Left ventricle myocardium inferior (tissue), 1 donor: ENCODE data around the gene DROSHA. TPM values are rescaled to one million over a fixed set of nuclear protein-coding genes. Genes with fewer than 3 reads are reported as not detected.

ENCODE experiments used
- DNase-seq: peaks from one replicate; pipeline ENCODE4 v3.0.0-alpha.2; 2020
- H3K27ac ChIP-seq: fragments of 200-600 bp; replicated peaks from 2 replicates; pipeline ENCODE4 v1.8.0; 2021
- H3K27me3 ChIP-seq: fragments of 200-600 bp; 2 replicates; pipeline ENCODE4 v1.8.0; 2021; ENCODE audit warnings: low read depth
- H3K36me3 ChIP-seq: fragments of 200-600 bp; 2 replicates; pipeline ENCODE4 v1.8.0; 2021
- H3K4me1 ChIP-seq: fragments of 200-600 bp; 2 replicates; pipeline ENCODE4 v1.8.0; 2021
- H3K4me3 ChIP-seq: fragments of 200-600 bp; 2 replicates; pipeline ENCODE4 v1.8.0; 2021; ENCODE audit warnings: mild to moderate bottlenecking, moderate library complexity
- H3K9me3 ChIP-seq: fragments of 200-600 bp; replicated peaks from 2 replicates; pipeline ENCODE4 v1.8.0; 2021
- CTCF ChIP-seq: fragments of 200-600 bp; IDR thresholded peaks from 2 replicates; pipeline ENCODE4 v1.8.0; 2021; ENCODE audit warnings: antibody characterized with exemption, mild to moderate bottlenecking, borderline replicate concordance
- intact Hi-C: fragments of 100-400 bp; cut with micrococcal nuclease; formaldehyde crosslinking; loops from one replicate; pipeline ENCODE4 v1.11.0; 2022
- total RNA-seq: library from RNA; stranded (reverse); fragmentation: NEBNext Ultra II Directional; extraction: Animal tissue kit (Norgen Biotek cat#: 25700); gene quantifications from one replicate; pipeline ENCODE4 v1.2.1, GENCODE V29; 2021
- donor health status: DM: no; HTN: yes; CAD: no; lungs with severe emphysema.

Gene DROSHA
- total RNA-seq, 1 donor from 2014 or later: 36.5 TPM

- Histone ChIP-seq H3K9me3 (no peaks in the 10 kb centered on the region), H3K27ac (no peak overlapping the region), H3K36me3 (peaks cover 42% of the 10 kb centered on the region), H3K4me3 (no peak overlapping the region), H3K27me3 (no peaks in the 10 kb centered on the region), H3K4me1 (no peaks in the 10 kb centered on the region)
- DNase-seq: no peak
- TF ChIP-seq CTCF: no peak
- intact Hi-C loops: no loop called here
Measured at GRCh38 chr5:31469466-31469865, 62.4 kb downstream of the DROSHA start.

- no peak for TF ChIP-seq CTCF
- Histone ChIP-seq H3K4me1 (no peaks in the 10 kb centered on the region), H3K36me3 (peaks cover 78% of the 10 kb centered on the region), H3K27me3 (no peaks in the 10 kb centered on the region), H3K9me3 (no peaks in the 10 kb centered on the region), H3K27ac (no peak overlapping the region), H3K4me3 (no peak overlapping the region)
- no peak for DNase-seq
- intact Hi-C loops: no loop called here
Measured at GRCh38 chr5:31465291-31465690, 66.6 kb downstream of the DROSHA start.

GRCh38 chr5:31464081-31464480, 67.8 kb downstream of the DROSHA start:
- intact Hi-C loops: no loop called here
- Histone ChIP-seq H3K9me3 (no peaks in the 10 kb centered on the region), H3K4me3 (no peak overlapping the region), H3K27ac (no peak overlapping the region), H3K27me3 (no peaks in the 10 kb centered on the region), H3K36me3 (peaks cover 90% of the 10 kb centered on the region), H3K4me1 (no peaks in the 10 kb centered on the region)
- TF ChIP-seq CTCF: no peak
- DNase-seq: no peak

GRCh38 chr5:31463351-31463750, 68.5 kb downstream of the DROSHA start:
- intact Hi-C loops: no loop called here
- Histone ChIP-seq H3K27ac (no peak overlapping the region), H3K27me3 (no peaks in the 10 kb centered on the region), H3K4me3 (no peak overlapping the region), H3K9me3 (no peaks in the 10 kb centered on the region), H3K4me1 (no peaks in the 10 kb centered on the region), H3K36me3 (peaks cover 98% of the 10 kb centered on the region)
- no peak for TF ChIP-seq CTCF
- DNase-seq: no peak

GRCh38 chr5:31459594-31459993, 72.3 kb downstream of the DROSHA start:
- H3K9me3 ChIP-seq: peaks cover 15% of the 10 kb centered on the region
- no peaks in the 10 kb centered on the region for H3K4me1 ChIP-seq
- no peak overlapping the region for H3K27ac ChIP-seq
- H3K4me3 ChIP-seq: no peak overlapping the region
- TF ChIP-seq CTCF: no peak
- intact Hi-C loops: no loop called here
- DNase-seq: no peak
- no peaks in the 10 kb centered on the region for H3K27me3 ChIP-seq
- peaks cover 96% of the 10 kb centered on the region for H3K36me3 ChIP-seq

- TF ChIP-seq CTCF: no peak
- no peaks in the 10 kb centered on the region for H3K27me3 ChIP-seq
- no peaks in the 10 kb centered on the region for H3K4me1 ChIP-seq
- no peak overlapping the region for H3K27ac ChIP-seq
- H3K36me3 ChIP-seq: peaks cover 72% of the 10 kb centered on the region
- H3K9me3 ChIP-seq: peaks cover 15% of the 10 kb centered on the region
- no peak for DNase-seq
- no peak overlapping the region for H3K4me3 ChIP-seq
- intact Hi-C loops: no loop called here
Measured at GRCh38 chr5:31455172-31455571, 76.7 kb downstream of the DROSHA start.
